Chondrocyte (in vitro differentiated cells): ENCODE results near the gene FBXO36. TPM values are rescaled to one million over a fixed set of nuclear protein-coding genes. Genes with fewer than 3 reads are reported as not detected.

Source experiments
- DNase-seq: peaks from one replicate; pipeline ENCODE4 v3.0.0; 2021; ENCODE audit warnings: mixed read lengths, low spot score
- H3K27ac Mint-ChIP-seq: one replicate; pipeline ENCODE4 v1.8.0; 2021; ENCODE audit warnings: mild to moderate bottlenecking, moderate library complexity, mixed read lengths; ENCODE audit not compliant: unreplicated experiment
- H3K27me3 Mint-ChIP-seq: 2 replicates; pipeline ENCODE4 v1.8.0; 2021; ENCODE audit warnings: low read depth, mixed read lengths
- H3K36me3 Mint-ChIP-seq: 2 replicates; pipeline ENCODE4 v1.8.0; 2021; ENCODE audit warnings: low read depth, mixed read lengths
- H3K4me1 Mint-ChIP-seq: 2 replicates; pipeline ENCODE4 v1.8.0; 2021; ENCODE audit warnings: low read depth, mild to moderate bottlenecking, mixed read lengths
- H3K4me3 Mint-ChIP-seq: one replicate; pipeline ENCODE4 v1.8.0; 2021; ENCODE audit warnings: mild to moderate bottlenecking, moderate library complexity, mixed read lengths; ENCODE audit not compliant: unreplicated experiment
- H3K9me3 Mint-ChIP-seq: 2 replicates; pipeline ENCODE4 v1.8.0; 2021; ENCODE audit warnings: low read depth, mixed read lengths
- CTCF ChIP-seq: fragments of 200-600 bp; sonication (generic); IDR thresholded peaks from 2 replicates; pipeline ENCODE4 v1.5.0; 2021; ENCODE audit warnings: antibody characterized with exemption, mild to moderate bottlenecking, moderate library complexity
- total RNA-seq: library from RNA; stranded (reverse); gene quantifications from 3 replicates; pipeline ENCODE4 v1.2.1, GENCODE V29; 2021

FBXO36 gene
- total RNA-seq, 1 donor from 2014 or later = 3.0 TPM

DNA sequence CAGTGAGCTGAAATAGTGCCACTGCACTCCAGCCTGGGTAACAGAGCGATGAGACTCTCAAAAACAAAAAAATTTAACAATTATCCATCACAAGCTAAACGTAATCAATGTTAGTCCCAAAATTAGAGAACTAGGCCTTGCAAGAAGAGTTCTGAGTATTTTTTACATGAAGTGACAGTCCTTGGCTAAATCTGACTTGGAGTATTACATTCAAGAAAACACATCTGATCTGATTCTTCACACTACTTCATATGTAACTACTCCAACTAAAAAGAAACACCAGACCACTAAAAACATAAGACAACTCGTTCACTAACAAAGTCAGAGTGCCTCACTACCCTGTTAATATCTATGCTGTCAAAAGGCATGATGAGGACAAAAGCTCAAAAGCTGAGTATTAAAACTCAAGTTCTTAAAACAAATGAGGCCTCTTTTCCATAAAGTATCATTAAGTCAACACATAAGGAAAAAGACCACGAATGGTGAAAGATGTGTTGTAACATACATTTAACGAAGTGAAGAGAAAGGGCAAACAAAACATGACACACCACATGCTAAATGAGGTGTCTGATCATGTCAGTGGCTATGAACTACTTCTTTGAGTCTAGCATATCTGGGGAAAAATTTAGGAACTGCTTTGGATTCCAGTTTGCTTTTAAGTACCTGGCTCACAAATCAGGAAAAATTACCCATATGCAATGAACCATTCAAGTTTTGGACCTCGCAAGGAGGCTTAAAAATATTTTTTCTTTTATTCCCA lies 42.9 kb upstream of the FBXO36 start:
- Mint-ChIP-seq H3K4me3 (no peak overlapping the region), H3K9me3 (no peaks in the 10 kb centered on the region), H3K36me3 (peaks cover 5% of the 10 kb centered on the region), H3K27ac (no peak overlapping the region), H3K27me3 (no peaks in the 10 kb centered on the region), H3K4me1 (peaks cover 9% of the 10 kb centered on the region)
- no peak for DNase-seq
- TF ChIP-seq CTCF = no peak

GRCh38 chr2:229880892-229881586 lies 41.3 kb upstream of the FBXO36 start:
- Mint-ChIP-seq H3K4me1 (peaks cover 6% of the 10 kb centered on the region), H3K27ac (no peak overlapping the region)

GRCh38 chr2:229882583-229882982 lies 39.7 kb upstream of the FBXO36 start:
- Mint-ChIP-seq H3K27ac (no peak overlapping the region), H3K9me3 (no peaks in the 10 kb centered on the region), H3K4me1 (peaks cover 12% of the 10 kb centered on the region), H3K36me3 (peaks cover 5% of the 10 kb centered on the region), H3K4me3 (no peak overlapping the region), H3K27me3 (no peaks in the 10 kb centered on the region)
- no peak for DNase-seq
- no peak for TF ChIP-seq CTCF

More at GRCh38 chr2:229880892-229881586, 41.3 kb upstream of the FBXO36 start:
- peaks cover 5% of the 10 kb centered on the region for H3K36me3 Mint-ChIP-seq
- TF ChIP-seq CTCF = no peak
- H3K27me3 Mint-ChIP-seq = no peaks in the 10 kb centered on the region
- no peak for DNase-seq
- H3K4me3 Mint-ChIP-seq = no peak overlapping the region
- H3K9me3 Mint-ChIP-seq = no peaks in the 10 kb centered on the region

DNA sequence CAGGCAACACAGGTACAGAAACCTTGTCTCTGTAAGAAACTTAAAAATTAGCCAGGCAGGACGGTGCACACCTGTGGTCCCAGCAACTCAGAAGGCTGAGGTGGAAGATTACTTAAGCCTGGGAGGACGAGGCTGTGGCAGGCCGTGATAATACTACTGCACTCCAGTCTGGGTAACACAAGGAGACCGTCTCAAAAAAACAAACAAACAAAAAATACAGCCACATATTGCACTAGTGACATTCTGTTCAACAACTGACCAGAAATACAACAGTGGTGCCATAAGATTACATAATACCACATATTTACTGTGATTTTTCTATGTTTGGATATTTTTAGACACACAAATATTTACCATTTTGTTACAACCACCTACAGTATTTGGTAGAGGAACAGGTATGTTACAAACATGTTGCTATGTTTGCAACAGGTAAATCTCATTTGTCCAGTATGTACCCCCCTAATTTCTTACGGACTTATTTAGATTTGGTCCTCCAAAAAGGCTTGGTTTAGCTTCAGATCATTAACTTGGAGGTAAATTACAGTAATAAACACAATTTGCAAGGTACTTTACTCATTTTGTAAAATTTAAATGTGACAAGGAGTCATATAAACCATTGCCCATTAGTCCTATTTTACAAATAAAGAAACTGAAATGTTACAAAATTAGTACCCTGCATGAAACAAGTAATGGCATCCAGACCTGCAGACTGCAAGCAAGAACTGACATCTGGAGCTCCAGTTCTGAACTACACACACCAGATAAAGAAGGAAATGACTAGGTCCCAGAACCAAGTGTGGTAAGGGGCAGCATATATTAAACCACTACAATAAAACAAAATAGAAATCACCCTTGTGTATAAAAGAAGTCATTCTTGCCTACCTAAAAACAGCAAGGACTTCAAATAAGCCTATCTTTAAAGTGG lies 37.3 kb upstream of the FBXO36 start:
- Mint-ChIP-seq H3K36me3 (peaks cover 2% of the 10 kb centered on the region), H3K9me3 (no peaks in the 10 kb centered on the region), H3K27me3 (no peaks in the 10 kb centered on the region), H3K4me1 (peaks cover 18% of the 10 kb centered on the region), H3K4me3 (no peak overlapping the region), H3K27ac (no peak overlapping the region)
- TF ChIP-seq CTCF = no peak
- DNase-seq = no peak

GRCh38 chr2:229887441-229887840 lies 34.9 kb upstream of the FBXO36 start:
- Mint-ChIP-seq H3K9me3 (no peaks in the 10 kb centered on the region), H3K36me3 (peaks cover 2% of the 10 kb centered on the region), H3K4me3 (no peak overlapping the region), H3K27me3 (no peaks in the 10 kb centered on the region), H3K4me1 (peaks cover 16% of the 10 kb centered on the region), H3K27ac (no peak overlapping the region)
- no peak for TF ChIP-seq CTCF
- no peak for DNase-seq
